Measurements from ENCODE around the gene ICAM4. TPM values are rescaled to one million over a fixed set of nuclear protein-coding genes. Genes with fewer than 3 reads are reported as not detected.

Gene ICAM4
- total and polyA plus RNA-seq, 9 of the 15 experiments (the other 6 are each of a cell fraction or from before 2014, with no cell fraction given), result 14.1 to 86.1 (median 29.6) TPM

DNA sequence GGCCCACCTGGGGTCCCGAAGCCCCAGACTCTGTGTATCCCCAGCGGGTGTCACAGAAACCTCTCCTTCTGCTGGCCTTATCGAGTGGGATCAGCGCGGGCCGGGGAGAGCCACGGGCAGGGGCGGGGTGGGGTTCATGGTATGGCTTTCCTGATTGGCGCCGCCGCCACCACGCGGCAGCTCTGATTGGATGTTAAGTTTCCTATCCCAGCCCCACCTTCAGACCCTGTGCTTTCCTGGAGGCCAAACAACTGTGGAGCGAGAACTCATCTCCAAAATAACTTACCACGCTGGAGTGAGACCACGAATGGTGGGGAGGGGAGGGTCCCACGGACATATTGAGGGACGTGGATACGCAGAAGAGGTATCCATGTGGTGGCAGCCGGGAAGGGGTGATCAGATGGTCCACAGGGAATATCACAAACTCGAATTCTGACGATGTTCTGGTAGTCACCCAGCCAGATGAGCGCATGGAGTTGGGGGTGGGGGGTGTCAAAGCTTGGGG, 2.0 kb downstream of the ICAM4 start (continued):
- TF ChIP-seq, protein P1, sequence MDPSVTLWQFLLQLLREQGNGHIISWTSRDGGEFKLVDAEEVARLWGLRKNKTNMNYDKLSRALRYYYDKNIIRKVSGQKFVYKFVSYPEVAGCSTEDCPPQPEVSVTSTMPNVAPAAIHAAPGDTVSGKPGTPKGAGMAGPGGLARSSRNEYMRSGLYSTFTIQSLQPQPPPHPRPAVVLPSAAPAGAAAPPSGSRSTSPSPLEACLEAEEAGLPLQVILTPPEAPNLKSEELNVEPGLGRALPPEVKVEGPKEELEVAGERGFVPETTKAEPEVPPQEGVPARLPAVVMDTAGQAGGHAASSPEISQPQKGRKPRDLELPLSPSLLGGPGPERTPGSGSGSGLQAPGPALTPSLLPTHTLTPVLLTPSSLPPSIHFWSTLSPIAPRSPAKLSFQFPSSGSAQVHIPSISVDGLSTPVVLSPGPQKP (CRISPR knock-in tag; IDR thresholded peaks at IDR 0.05), result no peak
- no peak for TF ChIP-seq PRMT5 (CRISPR knock-in tag; IDR thresholded peaks at IDR 0.05)
- no peak for TF ChIP-seq CBX8 (IDR thresholded peaks at IDR 0.05; ENCODE audit: borderline replicate concordance, extremely low read depth, low read depth, low read length, poor library complexity, severe bottlenecking)
- no peak for TF ChIP-seq STAT5A (IDR thresholded peaks at IDR 0.05; ENCODE audit: borderline replicate concordance, low read length)
- TF ChIP-seq PYGO2 (tag; IDR thresholded peaks at IDR 0.05), result no peak
- TF ChIP-seq, protein P2, sequence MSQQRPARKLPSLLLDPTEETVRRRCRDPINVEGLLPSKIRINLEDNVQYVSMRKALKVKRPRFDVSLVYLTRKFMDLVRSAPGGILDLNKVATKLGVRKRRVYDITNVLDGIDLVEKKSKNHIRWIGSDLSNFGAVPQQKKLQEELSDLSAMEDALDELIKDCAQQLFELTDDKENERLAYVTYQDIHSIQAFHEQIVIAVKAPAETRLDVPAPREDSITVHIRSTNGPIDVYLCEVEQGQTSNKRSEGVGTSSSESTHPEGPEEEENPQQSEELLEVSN (IDR thresholded peaks at IDR 0.05; ENCODE audit: borderline replicate concordance in 1 of 2, extremely low read depth in 1 of 2, insufficient read depth in 1 of 2, insufficient read length in 1 of 2, low read depth in 1 of 2, low read length in 1 of 2, poor library complexity in 1 of 2, severe bottlenecking in 1 of 2), result peak in 1 of 2 experiments; percentile 89
- TF ChIP-seq, protein P3, sequence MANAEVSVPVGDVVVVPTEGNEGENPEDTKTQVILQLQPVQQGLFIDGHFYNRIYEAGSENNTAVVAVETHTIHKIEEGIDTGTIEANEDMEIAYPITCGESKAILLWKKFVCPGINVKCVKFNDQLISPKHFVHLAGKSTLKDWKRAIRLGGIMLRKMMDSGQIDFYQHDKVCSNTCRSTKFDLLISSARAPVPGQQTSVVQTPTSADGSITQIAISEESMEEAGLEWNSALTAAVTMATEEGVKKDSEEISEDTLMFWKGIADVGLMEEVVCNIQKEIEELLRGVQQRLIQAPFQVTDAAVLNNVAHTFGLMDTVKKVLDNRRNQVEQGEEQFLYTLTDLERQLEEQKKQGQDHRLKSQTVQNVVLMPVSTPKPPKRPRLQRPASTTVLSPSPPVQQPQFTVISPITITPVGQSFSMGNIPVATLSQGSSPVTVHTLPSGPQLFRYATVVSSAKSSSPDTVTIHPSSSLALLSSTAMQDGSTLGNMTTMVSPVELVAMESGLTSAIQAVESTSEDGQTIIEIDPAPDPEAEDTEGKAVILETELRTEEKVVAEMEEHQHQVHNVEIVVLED (CRISPR knock-in tag; IDR thresholded peaks at IDR 0.05), result no peak
- TF ChIP-seq ZNF12 (CRISPR knock-in tag; IDR thresholded peaks at IDR 0.05), result no peak
- TF ChIP-seq NEUROD1 (IDR thresholded peaks at IDR 0.05; ENCODE audit: borderline replicate concordance, low read depth, low read length, partially characterized antibody), result no peak
- no peak for TF ChIP-seq OTX1 (CRISPR knock-in tag; IDR thresholded peaks at IDR 0.05)
- peak; percentile 21; the same call in 1 of the 2 replicates for TF ChIP-seq MBD2 (IDR thresholded peaks at IDR 0.05; ENCODE audit: borderline replicate concordance, low read depth)
- 0 out of 2 replicates have a peak, but pooled peaks have one; percentile 12 for TF ChIP-seq SMARCA4 (IDR thresholded peaks at IDR 0.05)
- no peak for TF ChIP-seq NFATC3 (IDR thresholded peaks at IDR 0.05)
- TF ChIP-seq HSF4 (CRISPR knock-in tag; IDR thresholded peaks at IDR 0.05; ENCODE audit: borderline replicate concordance), result no peak
- no peak for TF ChIP-seq NR2F6 (CRISPR knock-in tag; IDR thresholded peaks at IDR 0.05)
- TF ChIP-seq, protein P4, sequence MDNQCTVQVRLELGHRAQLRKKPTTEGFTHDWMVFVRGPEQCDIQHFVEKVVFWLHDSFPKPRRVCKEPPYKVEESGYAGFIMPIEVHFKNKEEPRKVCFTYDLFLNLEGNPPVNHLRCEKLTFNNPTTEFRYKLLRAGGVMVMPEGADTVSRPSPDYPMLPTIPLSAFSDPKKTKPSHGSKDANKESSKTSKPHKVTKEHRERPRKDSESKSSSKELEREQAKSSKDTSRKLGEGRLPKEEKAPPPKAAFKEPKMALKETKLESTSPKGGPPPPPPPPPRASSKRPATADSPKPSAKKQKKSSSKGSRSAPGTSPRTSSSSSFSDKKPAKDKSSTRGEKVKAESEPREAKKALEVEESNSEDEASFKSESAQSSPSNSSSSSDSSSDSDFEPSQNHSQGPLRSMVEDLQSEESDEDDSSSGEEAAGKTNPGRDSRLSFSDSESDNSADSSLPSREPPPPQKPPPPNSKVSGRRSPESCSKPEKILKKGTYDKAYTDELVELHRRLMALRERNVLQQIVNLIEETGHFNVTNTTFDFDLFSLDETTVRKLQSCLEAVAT (IDR thresholded peaks at IDR 0.05), result 0 out of 4 replicates have a peak, but pooled peaks of 1 of the 2 experiments have one; percentile 32
- TF ChIP-seq, protein P5, sequence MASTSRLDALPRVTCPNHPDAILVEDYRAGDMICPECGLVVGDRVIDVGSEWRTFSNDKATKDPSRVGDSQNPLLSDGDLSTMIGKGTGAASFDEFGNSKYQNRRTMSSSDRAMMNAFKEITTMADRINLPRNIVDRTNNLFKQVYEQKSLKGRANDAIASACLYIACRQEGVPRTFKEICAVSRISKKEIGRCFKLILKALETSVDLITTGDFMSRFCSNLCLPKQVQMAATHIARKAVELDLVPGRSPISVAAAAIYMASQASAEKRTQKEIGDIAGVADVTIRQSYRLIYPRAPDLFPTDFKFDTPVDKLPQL (IDR thresholded peaks at IDR 0.05; ENCODE audit: extremely low read depth, insufficient read length), result no peak
- 0 out of 2 replicates have a peak, but pooled peaks have one; percentile 18 for TF ChIP-seq ZNF584 (CRISPR knock-in tag; IDR thresholded peaks at IDR 0.05; ENCODE audit: low read depth)
- TF ChIP-seq, protein P6, sequence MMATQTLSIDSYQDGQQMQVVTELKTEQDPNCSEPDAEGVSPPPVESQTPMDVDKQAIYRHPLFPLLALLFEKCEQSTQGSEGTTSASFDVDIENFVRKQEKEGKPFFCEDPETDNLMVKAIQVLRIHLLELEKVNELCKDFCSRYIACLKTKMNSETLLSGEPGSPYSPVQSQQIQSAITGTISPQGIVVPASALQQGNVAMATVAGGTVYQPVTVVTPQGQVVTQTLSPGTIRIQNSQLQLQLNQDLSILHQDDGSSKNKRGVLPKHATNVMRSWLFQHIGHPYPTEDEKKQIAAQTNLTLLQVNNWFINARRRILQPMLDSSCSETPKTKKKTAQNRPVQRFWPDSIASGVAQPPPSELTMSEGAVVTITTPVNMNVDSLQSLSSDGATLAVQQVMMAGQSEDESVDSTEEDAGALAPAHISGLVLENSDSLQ (IDR thresholded peaks at IDR 0.05), result peak; percentile 32; the same call in 1 of the 2 replicates
- TF ChIP-seq ZNF384 (IDR thresholded peaks at IDR 0.05; ENCODE audit: low read depth, low read length), result 0 out of 2 replicates have a peak, but pooled peaks have one; percentile 4
